T-helper 22 cell (primary cell): Measurements from ENCODE around the gene APH1B.

Source experiments
- DNase-seq: peaks from one replicate; pipeline ENCODE4 v3.0.0-alpha.2; 2020; ENCODE audit warnings: low read depth

Gene APH1B

GRCh38 chr15:63353887-63354286, 76.5 kb downstream of the APH1B start:
- no peak for DNase-seq

DNA sequence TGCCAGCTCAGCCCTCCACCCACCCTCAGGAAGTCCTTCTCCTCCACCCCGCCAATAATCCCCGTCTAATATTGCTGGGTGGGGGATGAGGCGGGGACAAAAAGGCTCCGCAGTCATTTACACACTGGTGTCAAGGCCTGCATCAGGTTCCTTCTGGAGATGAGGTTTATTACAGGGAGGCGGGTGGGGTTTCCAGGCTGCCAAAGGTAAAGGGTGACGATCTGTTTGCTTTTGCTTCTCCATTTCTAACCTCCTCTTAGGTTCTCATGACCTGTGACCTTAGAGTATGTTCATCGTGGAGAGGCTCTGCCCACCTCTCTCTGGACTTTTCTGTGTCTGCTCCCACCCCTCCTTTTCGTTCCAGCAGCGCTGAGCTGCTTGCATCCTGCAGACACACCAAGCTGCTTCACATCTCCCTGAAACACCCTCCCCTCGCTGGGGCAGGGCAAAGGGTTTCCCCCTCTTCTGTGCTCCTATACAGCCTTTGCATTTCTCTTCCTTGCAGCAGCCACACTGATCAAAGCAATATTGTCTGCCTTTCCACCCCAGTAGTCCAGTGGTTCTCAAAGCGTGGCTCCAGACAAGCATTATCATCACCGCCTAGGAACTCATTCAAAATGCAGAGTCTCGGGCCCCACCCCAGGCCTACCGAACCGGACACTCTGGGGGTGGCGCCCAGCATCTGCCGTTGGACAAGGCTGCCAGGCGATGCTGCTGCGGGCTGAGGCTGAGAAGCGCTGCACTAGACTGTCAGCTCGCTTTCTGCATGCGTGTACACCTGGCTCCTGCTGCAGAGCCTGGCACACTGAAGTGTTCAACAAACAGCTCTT, 77.6 kb downstream of the APH1B start:
- no peak for DNase-seq

DNA sequence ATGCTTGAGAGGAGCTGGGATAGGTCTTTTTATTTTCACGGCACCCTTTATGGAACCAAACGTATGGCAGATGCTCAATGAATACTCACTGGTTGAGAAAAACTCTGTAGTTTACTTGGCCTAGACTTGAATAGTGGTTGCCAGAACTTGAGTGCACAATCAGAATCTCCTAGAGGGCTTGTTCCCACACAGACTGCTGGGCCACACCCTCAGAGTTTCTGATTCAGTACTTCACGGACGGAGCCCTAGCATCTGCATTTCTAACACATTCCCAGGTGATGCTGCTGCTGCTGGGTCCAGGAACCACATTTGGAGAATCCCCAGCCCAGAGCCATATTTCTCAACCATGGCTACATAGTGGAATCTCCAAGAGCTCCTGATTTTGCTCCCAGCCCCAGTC, 79.7 kb downstream of the APH1B start:
- DNase-seq, result no peak

DNA sequence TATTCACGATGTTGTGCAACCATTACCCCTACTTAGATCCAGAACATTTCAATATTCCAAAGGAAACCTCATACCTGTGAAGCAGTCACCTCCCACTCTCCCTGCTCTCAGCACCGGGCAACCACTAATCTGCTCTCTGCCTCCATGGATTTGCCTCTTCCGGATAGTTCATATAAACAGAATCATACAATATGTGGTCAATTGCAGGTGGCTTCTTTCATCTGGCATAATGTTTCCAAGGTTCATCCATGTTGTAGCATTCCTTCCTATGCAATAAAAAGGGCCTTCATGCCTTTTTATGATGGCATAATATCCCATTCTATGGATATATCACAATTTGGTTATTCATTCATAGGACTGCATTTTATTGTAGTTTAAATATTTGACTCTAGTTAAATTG, 80.3 kb downstream of the APH1B start:
- DNase-seq, result no peak

DNA sequence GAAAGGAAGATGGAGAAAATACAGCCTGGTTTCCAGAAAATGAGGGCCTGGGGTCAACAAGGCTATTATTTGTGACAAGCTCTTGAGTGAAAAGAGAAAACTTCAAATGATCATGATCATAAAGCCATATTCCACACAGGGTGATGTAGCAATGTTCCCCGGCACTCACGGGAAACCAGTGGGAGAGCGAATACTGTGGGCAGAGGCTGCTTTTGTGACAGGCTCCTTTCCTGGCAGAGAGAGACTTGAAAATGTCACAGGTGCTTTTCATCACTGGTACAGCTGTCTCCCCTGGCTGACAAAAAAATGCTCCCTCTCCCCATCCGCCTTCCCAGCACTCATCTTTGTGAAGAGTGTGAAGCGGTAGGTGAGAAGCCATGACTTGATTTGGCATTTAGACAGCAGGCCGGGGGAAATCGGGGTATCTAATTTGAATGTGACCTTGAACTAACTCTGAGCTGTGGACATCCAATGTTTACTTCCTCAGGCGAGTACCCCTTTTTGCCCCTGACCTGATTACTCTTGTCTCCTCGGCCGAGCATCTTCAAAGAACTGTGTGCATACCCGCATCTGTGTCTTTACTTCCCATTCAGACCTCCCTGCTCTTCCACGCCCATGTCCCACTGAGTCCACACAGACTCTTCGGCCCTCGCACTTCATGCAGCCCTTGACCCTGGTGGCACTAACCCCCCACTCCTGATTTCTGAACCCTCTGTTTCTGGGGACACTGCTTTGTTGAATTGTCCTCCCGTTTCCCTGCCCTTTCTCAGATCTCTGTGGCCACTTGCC, 81.0 kb downstream of the APH1B start:
- DNase-seq, result no peak
